Common myeloid progenitor, CD34-positive (primary cell): ENCODE data around the gene KCNA2.

Experiments
- CTCF ChIA-PET: fragments of 350-600 bp; sonication (Branson Sonifier 250); formaldehyde crosslinking; loops from one replicate; lab custom pipeline; 2021; ENCODE audit warnings: antibody characterized with exemption; lab: Charles Lee
- POLR2A ChIA-PET: fragments of 350-600 bp; sonication (Branson Sonifier 250); formaldehyde crosslinking; loops from one replicate; lab custom pipeline; 2021; ENCODE audit warnings: antibody characterized with exemption; lab: Charles Lee
- DNase-seq, 3 donors: peaks; one replicate each; pipeline versions ENCODE4 v3.0.0 to v3.0.0-alpha.2; 2013
- H3K27ac ChIP-seq, 2 experiments: 1 replicate in 1 of 2; 2 replicates in 1 of 2; pipeline ENCODE4 v1.7.0; 2013; ENCODE audit warnings: inconsistent platforms in 2 of 2, low read length in 2 of 2, mild to moderate bottlenecking in 2 of 2, low read depth in 1 of 2, moderate library complexity in 1 of 2; ENCODE audit not compliant: severe bottlenecking in 2 of 2, insufficient read depth in 1 of 2, poor library complexity in 1 of 2
- H3K27me3 ChIP-seq, 5 experiments: replicated peaks in 2 of 5; 1 replicate in 3 of 5; 2 replicates in 2 of 5; pipeline versions ENCODE4 v1.6.1 to v1.7.0; 2013; ENCODE audit warnings: low read length in 4 of 5, mild to moderate bottlenecking in 2 of 5, moderate library complexity in 2 of 5, inconsistent platforms in 1 of 5; ENCODE audit not compliant: insufficient read depth in 5 of 5, control insufficient read depth in 4 of 5
- H3K36me3 ChIP-seq, 4 experiments: 1 replicate in 2 of 4; 2 replicates in 2 of 4; pipeline versions ENCODE4 v1.6.1 to v1.7.0; 2013; ENCODE audit warnings: low read length in 3 of 4, control low read depth in 1 of 4, mild to moderate bottlenecking in 1 of 4; ENCODE audit not compliant: control insufficient read depth in 4 of 4, insufficient read depth in 4 of 4
- H3K4me1 ChIP-seq, 4 experiments: 1 replicate in 3 of 4; 2 replicates in 1 of 4; pipeline versions ENCODE4 v1.6.1 to v1.7.1; 2013; ENCODE audit warnings: low read length in 3 of 4, mild to moderate bottlenecking in 3 of 4, control low read depth in 1 of 4, inconsistent platforms in 1 of 4, moderate library complexity in 1 of 4; ENCODE audit not compliant: control insufficient read depth in 4 of 4, insufficient read depth in 4 of 4; ENCODE audit errors: control extremely low read depth in 1 of 4
- H3K4me3 ChIP-seq, 7 experiments: 1 replicate in 4 of 7; 2 replicates in 3 of 7; pipeline versions ENCODE4 v1.5.1 to v1.7.0; 2013; ENCODE audit warnings: mild to moderate bottlenecking in 7 of 7, low read length in 6 of 7, moderate library complexity in 6 of 7, inconsistent platforms in 2 of 7, low read depth in 2 of 7, control low read depth in 1 of 7; ENCODE audit not compliant: insufficient read depth in 4 of 7, control insufficient read depth in 1 of 7; ENCODE audit errors: extremely low read depth in 1 of 7
- H3K9me3 ChIP-seq, 5 experiments: 1 replicate in 4 of 5; 2 replicates in 1 of 5; pipeline versions ENCODE4 v1.6.1 to v1.7.1; 2013; ENCODE audit warnings: low read length in 4 of 5, mild to moderate bottlenecking in 2 of 5, inconsistent platforms in 1 of 5, low read depth in 1 of 5, moderate library complexity in 1 of 5; ENCODE audit not compliant: control insufficient read depth in 4 of 5, insufficient read depth in 2 of 5; ENCODE audit errors: control extremely low read depth in 1 of 5
- WGBS: methylation state at CpG from one replicate; pipeline ENCODE4 v1.1.5; 2013; ENCODE audit not compliant: insufficient coverage; 5-methylcytosine and 5-hydroxymethylcytosine counted together

KCNA2 gene

DNA sequence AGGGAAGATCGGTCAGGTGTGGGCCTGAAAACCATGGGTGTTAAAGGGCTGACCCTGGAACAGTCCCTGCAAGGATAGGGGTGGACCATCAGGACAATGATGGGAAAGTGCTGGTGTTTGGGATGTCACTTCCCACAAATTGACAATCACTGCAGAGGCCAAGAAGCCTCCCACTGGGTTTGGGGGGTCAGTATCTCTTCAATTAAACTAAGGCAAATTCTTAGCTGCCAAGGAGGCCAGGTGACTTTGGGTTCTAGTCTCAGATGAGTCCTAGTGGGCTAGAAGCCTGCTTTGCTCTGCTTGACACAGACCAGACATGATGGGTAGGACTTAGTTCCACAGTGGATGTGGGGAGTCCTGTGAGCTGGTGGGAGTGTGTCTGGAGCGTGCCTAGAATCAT is 29.3 kb upstream of the KCNA2 start:
- Histone ChIP-seq H3K9me3 (no peaks in the 10 kb centered on the region), H3K27me3 (peaks cover 0 to 7% (median 0%) of the 10 kb centered on the region in 5 experiments), H3K4me1 (peaks cover 0 to 19% (median 13%) of the 10 kb centered on the region in 4 experiments), H3K27ac (no peak overlapping the region), H3K36me3 (no peaks in the 10 kb centered on the region), H3K4me3 (no peak overlapping the region)
- DNase-seq: no peak
- ChIA-PET POLR2A (no interaction called here), CTCF (interaction anchor here (0.7 to 7.7 kb wide), 9 partner anchors 8 to 148 kb away, joined by 3 to 69 read pairs (median 6); no protein-coding TSS in a partner anchor)
- 95% methylated on average over 2 of the region's 2 CpGs for WGBS

DNA sequence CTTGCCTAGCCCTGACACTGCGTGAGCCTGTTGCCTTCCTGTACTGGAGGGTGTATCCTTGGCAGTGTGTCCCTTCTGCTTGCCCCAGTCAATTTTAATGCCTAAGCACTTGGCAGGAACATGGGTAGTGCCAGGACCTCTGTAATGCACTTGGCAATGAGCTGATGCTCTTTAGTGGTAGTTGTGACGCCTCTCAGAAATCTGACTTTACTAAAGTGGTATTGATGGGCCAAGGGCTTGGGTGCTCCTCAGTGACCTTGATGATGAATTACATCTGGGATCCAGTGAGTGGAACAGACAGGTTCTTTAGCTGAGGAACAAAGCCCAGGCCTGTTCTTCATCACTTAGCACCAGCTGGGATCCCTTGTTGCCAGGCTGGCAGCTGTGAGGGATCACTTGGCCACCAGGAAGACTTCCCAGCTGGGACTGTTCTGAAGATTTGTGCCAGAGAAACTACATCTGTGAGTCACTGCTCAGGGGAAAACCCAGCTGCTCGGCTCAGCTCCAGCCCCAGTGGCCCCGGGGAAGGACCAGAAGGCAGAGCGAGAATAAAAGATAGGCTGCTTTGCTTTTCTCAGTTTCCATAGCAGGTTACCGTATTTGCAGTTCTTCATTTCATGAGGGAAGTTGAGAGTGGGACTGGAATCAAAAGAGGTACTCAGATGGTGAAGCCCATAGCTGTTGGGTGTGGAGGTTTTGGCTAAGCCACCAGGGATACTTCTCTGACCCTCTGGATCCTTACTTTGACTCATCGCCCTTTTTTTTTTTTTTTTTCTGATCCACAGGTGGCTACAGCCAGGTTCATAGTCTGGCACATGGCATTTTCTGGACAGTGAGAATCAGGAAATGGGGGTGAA is 28.5 kb upstream of the KCNA2 start:
- no peaks in the 10 kb centered on the region for H3K9me3 ChIP-seq
- H3K27me3 ChIP-seq: peaks cover 0 to 6% (median 0%) of the 10 kb centered on the region in 5 experiments
- no peak overlapping the region for H3K27ac ChIP-seq
- whole genome bisulfite sequencing: 93% methylated on average over 4 of the region's 7 CpGs
- no peak for DNase-seq
- ChIA-PET CTCF (interaction anchor here (0.6 to 7.7 kb wide), 13 partner anchors 9 to 156 kb away, joined by 3 to 69 read pairs (median 3); no protein-coding TSS in a partner anchor), POLR2A (no interaction called here)
- no peak overlapping the region for H3K4me3 ChIP-seq
- H3K4me1 ChIP-seq: peaks cover 0 to 19% (median 13%) of the 10 kb centered on the region in 4 experiments
- H3K36me3 ChIP-seq: no peaks in the 10 kb centered on the region

DNA sequence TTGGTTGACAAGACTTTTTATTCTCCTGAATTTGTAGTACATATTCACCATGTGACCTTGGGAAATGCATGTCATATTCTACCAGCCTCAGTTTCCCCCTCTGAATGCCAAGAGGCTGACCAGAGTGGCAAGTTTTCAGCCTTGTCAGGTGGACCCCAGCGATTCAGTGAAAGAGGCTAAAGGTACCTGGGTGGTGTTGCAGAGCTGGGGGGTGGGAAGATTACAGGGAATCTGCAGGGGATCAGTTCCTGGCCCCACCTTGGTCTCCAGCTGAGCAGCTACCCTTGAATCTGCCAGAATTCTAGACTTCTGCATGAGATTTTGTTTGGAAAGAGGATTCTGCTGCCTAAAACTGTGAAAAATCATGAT is 27.9 kb upstream of the KCNA2 start:
- WGBS: 86% methylated on average over 1 of the region's 1 CpG
- CTCF ChIA-PET: interaction anchor here (1.0 to 7.7 kb wide), 9 partner anchors 9 to 150 kb away, joined by 3 to 69 read pairs (median 6); no protein-coding TSS in a partner anchor
- Histone ChIP-seq H3K4me3 (no peak overlapping the region), H3K27ac (no peak overlapping the region), H3K9me3 (no peaks in the 10 kb centered on the region), H3K36me3 (no peaks in the 10 kb centered on the region), H3K4me1 (peaks cover 0 to 19% (median 13%) of the 10 kb centered on the region in 4 experiments), H3K27me3 (peaks cover 0 to 2% (median 0%) of the 10 kb centered on the region in 5 experiments)
- no peak for DNase-seq
- POLR2A ChIA-PET: no interaction called here

DNA sequence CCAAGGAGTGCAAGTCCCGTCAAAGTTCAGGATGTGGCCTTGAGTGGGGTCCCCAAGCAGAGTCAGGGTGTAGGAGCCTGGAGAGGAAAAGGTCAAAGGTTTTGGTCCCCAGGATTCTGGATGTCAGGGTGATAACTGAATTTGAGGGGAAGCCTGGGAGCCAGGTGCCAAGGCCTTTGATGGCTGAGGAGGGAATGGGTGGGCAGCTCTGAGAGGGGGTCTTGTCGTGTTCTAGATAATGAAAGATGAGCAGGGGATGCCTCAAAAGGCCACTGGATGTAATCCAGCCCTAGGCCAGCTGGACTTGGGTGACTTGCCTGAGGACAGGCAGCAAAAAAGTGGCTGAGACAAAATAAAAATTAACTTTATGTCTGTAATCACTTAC is 27.5 kb upstream of the KCNA2 start:
- ChIA-PET POLR2A (no interaction called here), CTCF (interaction anchor here (1.6 to 7.7 kb wide), 4 partner anchors 10 to 150 kb away, joined by 6 to 69 read pairs (median 7); no protein-coding TSS in a partner anchor)
- H3K4me1 ChIP-seq: peaks cover 0 to 19% (median 13%) of the 10 kb centered on the region in 4 experiments
- peaks cover 0 to 2% (median 0%) of the 10 kb centered on the region in 5 experiments for H3K27me3 ChIP-seq
- no peak overlapping the region for H3K4me3 ChIP-seq
- no peaks in the 10 kb centered on the region for H3K9me3 ChIP-seq
- no peak overlapping the region for H3K27ac ChIP-seq
- DNase-seq: no peak
- H3K36me3 ChIP-seq: no peaks in the 10 kb centered on the region
- 58% methylated on average over 2 of the region's 2 CpGs for WGBS

DNA sequence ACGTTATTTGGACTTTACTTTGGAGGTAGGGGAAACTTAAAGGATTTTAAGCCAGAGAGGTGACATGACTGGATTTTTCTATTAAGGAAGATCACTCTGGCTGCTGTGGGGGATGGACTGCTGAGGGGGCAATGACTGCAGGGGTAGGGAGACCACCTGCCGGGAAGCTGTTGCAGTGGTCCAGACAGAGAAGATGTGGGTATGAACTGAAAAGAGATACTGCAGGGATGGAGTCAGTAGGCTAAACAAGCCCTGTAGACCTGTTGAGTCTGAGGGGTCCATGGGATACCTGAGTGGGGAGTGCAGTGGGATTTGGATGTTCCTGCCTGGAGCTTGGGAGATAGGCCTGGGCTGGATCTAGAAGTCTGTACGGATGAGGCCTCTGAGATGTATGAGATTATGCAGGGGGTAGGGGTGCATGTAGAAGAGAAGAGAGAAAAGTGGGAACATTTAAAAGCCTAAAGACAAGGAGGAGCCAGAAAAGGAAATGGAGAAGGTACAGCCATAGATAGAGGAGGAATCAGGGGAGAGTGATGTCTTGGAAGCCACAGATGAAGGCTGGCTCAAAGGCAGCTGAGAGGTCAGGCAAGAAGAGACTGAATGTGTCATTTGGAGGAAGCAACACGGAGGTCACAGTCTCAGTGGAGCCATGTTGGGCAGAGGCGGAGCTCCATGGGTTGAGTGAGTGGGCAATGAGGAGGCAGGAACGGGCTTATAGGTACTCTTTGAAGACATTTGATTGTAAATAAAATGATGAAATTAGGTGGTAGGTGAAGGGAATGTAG is 25.9 kb upstream of the KCNA2 start:
- no peaks in the 10 kb centered on the region for H3K9me3 ChIP-seq
- no peak for DNase-seq
- H3K27ac ChIP-seq: no peak overlapping the region
- ChIA-PET CTCF (interaction anchor here (0.7 to 7.7 kb wide), 11 partner anchors 10 to 154 kb away, joined by 3 to 69 read pairs (median 4); partner anchors contain the start of gene KCNA2), POLR2A (no interaction called here)
- no peaks in the 10 kb centered on the region for H3K36me3 ChIP-seq
- H3K27me3 ChIP-seq: no peaks in the 10 kb centered on the region
- H3K4me1 ChIP-seq: peaks cover 0 to 18% (median 12%) of the 10 kb centered on the region in 4 experiments
- WGBS: 89% methylated on average over 5 of the region's 6 CpGs
- H3K4me3 ChIP-seq: no peak overlapping the region

DNA sequence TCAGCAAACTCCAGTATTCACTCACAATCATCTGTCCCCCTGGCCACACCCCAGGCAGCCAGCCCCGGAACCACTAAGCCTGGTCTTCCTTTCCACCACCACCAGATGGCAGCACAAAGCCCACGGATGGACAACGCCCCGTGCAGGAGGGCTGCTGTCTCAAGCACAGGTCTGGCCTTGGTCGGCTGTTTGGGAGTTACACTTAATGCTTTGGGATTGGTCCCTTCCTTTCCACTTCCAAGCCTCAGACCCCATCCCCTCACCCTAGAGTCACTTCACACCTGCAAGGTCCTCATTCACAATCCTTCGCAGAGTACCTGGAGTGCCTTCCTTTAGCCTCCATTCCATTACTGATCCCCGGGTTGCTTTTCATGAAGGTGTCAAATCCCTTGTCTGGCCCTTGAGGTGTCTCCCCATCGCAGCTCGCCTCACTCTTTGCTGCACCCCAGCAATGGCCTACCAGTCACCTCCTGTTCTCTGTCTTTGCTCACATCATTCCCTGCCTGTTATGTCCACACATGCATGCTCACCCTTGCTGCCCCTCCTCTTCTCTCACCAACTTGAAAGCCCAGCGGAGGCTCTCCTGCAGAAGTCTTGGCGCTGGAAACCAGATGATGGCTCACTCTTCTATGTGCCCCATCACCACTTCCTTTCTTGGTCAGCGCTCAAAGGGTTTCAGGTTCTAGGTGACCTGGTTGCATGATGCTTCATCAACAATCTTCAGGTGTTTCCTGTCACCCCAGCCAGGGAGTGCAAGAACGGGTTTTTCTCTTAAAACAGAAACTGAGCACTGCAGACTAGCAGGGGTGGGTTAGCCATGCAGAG is 24.9 kb upstream of the KCNA2 start:
- Histone ChIP-seq H3K9me3 (no peaks in the 10 kb centered on the region), H3K36me3 (no peaks in the 10 kb centered on the region), H3K27ac (no peak overlapping the region), H3K27me3 (no peaks in the 10 kb centered on the region), H3K4me1 (peaks cover 0 to 18% (median 12%) of the 10 kb centered on the region in 4 experiments), H3K4me3 (peak overlapping the region in 1 of 7 experiments; percentile 19)
- peak; percentile 69 to 82 (median 80) for DNase-seq
- 19% methylated on average over 10 of the region's 13 CpGs for WGBS
- ChIA-PET CTCF (interaction anchor here (0.7 to 7.7 kb wide), 12 partner anchors 11 to 155 kb away, joined by 3 to 69 read pairs (median 5); partner anchors contain the start of gene KCNA2), POLR2A (no interaction called here)
